Epithelial cell of esophagus (primary cell): Measurements from ENCODE around the gene NXT2.

Experiments used
- DNase-seq: peaks from one replicate; pipeline ENCODE4 v3.0.0; 2010; ENCODE audit warnings: low read depth
- H3K4me3 ChIP-seq: 2 replicates; pipeline ENCODE4 v1.5.1; 2011; ENCODE audit warnings: mild to moderate bottlenecking, low read length, control low read depth
- TF ChIP-seq, protein P1 (sequence below): IDR thresholded peaks from 2 replicates; pipeline ENCODE4 v1.5.1; 2011; ENCODE audit warnings: low read depth, mild to moderate bottlenecking, low read length, control low read depth, inconsistent platforms; ENCODE audit not compliant: insufficient read depth; ENCODE audit errors: missing control alignments

Gene NXT2

DNA sequence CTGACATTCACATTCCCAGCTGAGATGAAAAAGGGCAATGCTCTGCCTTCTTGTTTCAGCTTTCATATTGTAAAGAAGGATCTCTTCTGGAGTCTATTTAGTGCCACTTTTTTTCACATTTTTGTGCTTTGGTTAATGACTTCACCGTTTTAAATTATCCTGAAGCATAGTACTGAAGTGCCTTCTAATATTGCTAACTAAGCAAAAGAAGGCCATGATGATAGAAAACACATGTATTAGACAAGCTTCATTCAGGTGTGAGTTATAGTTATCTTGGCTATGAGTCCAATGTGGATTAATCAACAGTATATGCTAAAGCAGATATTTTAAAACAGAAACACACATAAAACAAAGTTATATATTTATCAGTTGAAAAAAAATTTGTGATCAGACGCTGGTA is 40.4 kb downstream of the NXT2 start:
- H3K4me3 ChIP-seq = no peak overlapping the region
- no peak for DNase-seq
- TF ChIP-seq, protein P1, sequence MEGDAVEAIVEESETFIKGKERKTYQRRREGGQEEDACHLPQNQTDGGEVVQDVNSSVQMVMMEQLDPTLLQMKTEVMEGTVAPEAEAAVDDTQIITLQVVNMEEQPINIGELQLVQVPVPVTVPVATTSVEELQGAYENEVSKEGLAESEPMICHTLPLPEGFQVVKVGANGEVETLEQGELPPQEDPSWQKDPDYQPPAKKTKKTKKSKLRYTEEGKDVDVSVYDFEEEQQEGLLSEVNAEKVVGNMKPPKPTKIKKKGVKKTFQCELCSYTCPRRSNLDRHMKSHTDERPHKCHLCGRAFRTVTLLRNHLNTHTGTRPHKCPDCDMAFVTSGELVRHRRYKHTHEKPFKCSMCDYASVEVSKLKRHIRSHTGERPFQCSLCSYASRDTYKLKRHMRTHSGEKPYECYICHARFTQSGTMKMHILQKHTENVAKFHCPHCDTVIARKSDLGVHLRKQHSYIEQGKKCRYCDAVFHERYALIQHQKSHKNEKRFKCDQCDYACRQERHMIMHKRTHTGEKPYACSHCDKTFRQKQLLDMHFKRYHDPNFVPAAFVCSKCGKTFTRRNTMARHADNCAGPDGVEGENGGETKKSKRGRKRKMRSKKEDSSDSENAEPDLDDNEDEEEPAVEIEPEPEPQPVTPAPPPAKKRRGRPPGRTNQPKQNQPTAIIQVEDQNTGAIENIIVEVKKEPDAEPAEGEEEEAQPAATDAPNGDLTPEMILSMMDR = no peak

- no peak for DNase-seq
- TF ChIP-seq, protein P1 = no peak
- H3K4me3 ChIP-seq = no peak overlapping the region
Observed at GRCh38 chrX:109578916-109579315, 42.3 kb downstream of the NXT2 start.

DNA sequence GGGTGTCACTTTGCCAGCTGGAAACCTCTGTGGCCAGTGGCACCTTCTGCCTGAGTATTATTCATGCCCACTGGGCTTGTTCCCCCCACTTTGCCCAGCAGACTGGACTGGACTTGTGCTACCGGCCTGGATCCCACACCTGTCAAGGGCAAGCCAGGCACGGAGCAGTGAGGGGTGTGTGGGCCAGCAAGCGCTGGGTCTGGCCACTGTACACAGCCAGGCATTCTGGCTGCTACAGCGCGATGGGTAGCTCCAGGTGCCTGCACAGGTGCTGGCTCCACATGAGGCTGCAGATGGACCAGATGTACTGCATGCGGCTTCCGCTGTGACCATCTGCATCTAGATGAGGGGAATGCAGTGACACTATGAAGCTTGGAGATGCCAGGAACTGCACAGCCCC is 48.8 kb downstream of the NXT2 start:
- TF ChIP-seq, protein P1 = no peak
- DNase-seq = no peak
- no peak overlapping the region for H3K4me3 ChIP-seq

DNA sequence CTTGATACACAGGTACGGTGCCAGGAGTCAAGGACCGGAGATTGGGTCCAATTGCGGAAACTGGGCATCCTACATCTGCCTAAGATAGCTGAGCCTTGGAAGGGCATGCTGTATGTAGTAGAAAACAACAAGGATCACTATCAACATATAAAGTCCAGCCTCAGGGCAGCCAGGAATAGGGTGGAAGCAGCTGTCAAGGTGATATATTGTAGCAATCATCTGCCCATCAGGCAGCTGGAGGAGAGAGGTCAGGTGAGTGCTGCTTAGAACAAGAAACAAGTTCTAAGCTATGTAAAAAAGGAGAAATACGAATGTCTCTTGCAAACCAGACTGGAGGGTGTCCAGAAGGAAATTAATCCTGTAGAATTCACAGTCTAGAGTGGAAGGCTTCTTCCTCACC is 53.5 kb downstream of the NXT2 start:
- no peak for DNase-seq
- TF ChIP-seq, protein P1 = no peak
- H3K4me3 ChIP-seq = no peak overlapping the region
